HG03432 (cell line): Measurements from ENCODE around the gene PIMREG.
"Not testable (repeated sequence)": the region's sequence is repeated elsewhere in the genome, so short reads cannot be mapped to it uniquely, and the experiment has no call there.

ENCODE experiments used
- ATAC-seq: cut with Tn5 transposase; IDR thresholded peaks from one replicate; pipeline ENCODE4 v1.9.1; 2021; ENCODE audit warnings: mild to moderate bottlenecking, moderate library complexity; ENCODE audit not compliant: unreplicated experiment

Gene PIMREG

GRCh38 chr17:6476076-6476809 is 32.0 kb downstream of the PIMREG start:
- ATAC-seq: no peak

GRCh38 chr17:6476810-6477179 is 32.5 kb downstream of the PIMREG start:
- no peak for ATAC-seq

- ATAC-seq: no peak
Observed at GRCh38 chr17:6477831-6478383, 33.7 kb downstream of the PIMREG start.

- no peak for ATAC-seq
Observed at GRCh38 chr17:6478486-6478885, 34.2 kb downstream of the PIMREG start.

- ATAC-seq: no peak
Observed at GRCh38 chr17:6479622-6480302, 35.5 kb downstream of the PIMREG start.

- no peak for ATAC-seq
Observed at GRCh38 chr17:6480303-6480675, 36.0 kb downstream of the PIMREG start.

- no peak for ATAC-seq
Observed at GRCh38 chr17:6482105-6482455, 37.8 kb downstream of the PIMREG start.

GRCh38 chr17:6482796-6483195 is 38.5 kb downstream of the PIMREG start:
- not testable (repeated sequence) for ATAC-seq

GRCh38 chr17:6483507-6483906 is 39.3 kb downstream of the PIMREG start:
- ATAC-seq: no peak

GRCh38 chr17:6485646-6486412 is 41.6 kb downstream of the PIMREG start:
- ATAC-seq: no peak

- ATAC-seq: no peak
Observed at GRCh38 chr17:6487251-6488007, 43.2 kb downstream of the PIMREG start.

GRCh38 chr17:6488008-6488539 is 43.8 kb downstream of the PIMREG start:
- ATAC-seq: no peak

GRCh38 chr17:6489016-6489550 is 44.8 kb downstream of the PIMREG start:
- no peak for ATAC-seq

- no peak for ATAC-seq
Observed at GRCh38 chr17:6491071-6491700, 46.9 kb downstream of the PIMREG start.

- ATAC-seq: no peak
Observed at GRCh38 chr17:6492892-6493674, 48.8 kb downstream of the PIMREG start.

GRCh38 chr17:6494239-6494941 is 50.1 kb downstream of the PIMREG start:
- no peak for ATAC-seq

- ATAC-seq: no peak
Observed at GRCh38 chr17:6495450-6496115, 51.3 kb downstream of the PIMREG start.

GRCh38 chr17:6496116-6496481 is 51.8 kb downstream of the PIMREG start:
- no peak for ATAC-seq
